ENCODE data around the gene CDC6.

The CDC6 gene

DNA sequence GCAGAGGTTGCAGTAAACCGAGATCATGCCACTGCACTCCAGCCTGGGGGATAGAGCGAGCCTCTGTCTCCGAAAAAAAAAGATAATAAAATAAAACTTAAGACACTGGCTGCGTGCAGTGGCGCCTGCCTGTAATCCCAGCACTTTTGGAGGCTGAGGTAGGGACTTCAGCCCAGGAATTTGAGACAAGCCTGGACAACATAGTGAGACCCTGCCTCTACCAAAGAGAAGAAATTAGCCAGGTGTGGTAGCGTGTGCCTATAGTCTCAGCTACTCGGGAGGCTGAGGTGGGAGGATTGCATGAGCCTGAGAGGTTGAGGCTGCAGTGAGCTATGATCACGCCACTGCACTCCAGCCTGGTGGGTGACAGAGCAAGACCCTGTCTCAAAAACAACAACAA lies 47.9 kb downstream of the CDC6 start:
- H3K4me3 ChIP-seq (ENCODE audit: low read depth, low read length) = no peak overlapping the region
- DNase-seq (ENCODE audit: low read depth) = no peak
- no peak for TF ChIP-seq MYC (IDR thresholded peaks at IDR 0.05; ENCODE audit: low read depth, low read length)
- TF ChIP-seq, protein P1, sequence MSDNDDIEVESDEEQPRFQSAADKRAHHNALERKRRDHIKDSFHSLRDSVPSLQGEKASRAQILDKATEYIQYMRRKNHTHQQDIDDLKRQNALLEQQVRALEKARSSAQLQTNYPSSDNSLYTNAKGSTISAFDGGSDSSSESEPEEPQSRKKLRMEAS (IDR thresholded peaks at IDR 0.05; ENCODE audit: low read depth, low read length) = no peak

DNA sequence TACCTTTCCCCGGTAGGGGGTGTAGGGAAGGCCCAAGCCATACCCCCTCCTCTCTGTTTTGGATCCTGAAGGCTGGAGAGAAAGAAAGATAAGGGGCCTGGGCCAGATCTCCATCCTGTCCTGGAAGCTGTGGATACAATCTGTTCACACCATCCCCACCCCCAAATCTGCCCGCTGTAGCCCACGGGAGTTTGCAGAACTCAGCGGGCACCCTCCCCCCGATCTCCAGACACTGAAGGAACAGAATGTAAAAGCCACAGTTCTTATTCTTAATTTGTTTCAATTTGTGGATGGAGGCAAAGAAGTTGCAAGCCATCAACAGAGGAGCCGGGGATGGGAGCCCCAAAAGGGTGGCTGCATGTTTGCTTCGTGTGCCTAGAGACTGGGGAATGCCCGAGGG lies 49.7 kb downstream of the CDC6 start:
- TF ChIP-seq POLR2A (IDR thresholded peaks at IDR 0.05; ENCODE audit: extremely low read depth, insufficient read length) (no peak), MYC (IDR thresholded peaks at IDR 0.05; ENCODE audit: low read depth, low read length) (no peak)
- TF ChIP-seq, protein P1 (IDR thresholded peaks at IDR 0.05; ENCODE audit: low read depth, low read length) = no peak
- TF ChIP-seq, protein P2, sequence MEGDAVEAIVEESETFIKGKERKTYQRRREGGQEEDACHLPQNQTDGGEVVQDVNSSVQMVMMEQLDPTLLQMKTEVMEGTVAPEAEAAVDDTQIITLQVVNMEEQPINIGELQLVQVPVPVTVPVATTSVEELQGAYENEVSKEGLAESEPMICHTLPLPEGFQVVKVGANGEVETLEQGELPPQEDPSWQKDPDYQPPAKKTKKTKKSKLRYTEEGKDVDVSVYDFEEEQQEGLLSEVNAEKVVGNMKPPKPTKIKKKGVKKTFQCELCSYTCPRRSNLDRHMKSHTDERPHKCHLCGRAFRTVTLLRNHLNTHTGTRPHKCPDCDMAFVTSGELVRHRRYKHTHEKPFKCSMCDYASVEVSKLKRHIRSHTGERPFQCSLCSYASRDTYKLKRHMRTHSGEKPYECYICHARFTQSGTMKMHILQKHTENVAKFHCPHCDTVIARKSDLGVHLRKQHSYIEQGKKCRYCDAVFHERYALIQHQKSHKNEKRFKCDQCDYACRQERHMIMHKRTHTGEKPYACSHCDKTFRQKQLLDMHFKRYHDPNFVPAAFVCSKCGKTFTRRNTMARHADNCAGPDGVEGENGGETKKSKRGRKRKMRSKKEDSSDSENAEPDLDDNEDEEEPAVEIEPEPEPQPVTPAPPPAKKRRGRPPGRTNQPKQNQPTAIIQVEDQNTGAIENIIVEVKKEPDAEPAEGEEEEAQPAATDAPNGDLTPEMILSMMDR (IDR thresholded peaks at IDR 0.05; ENCODE audit: low read depth, low read length) = no peak
- DNase-seq (ENCODE audit: low read depth) = no peak
- H3K4me3 ChIP-seq (ENCODE audit: low read depth, low read length) = no peak overlapping the region

DNA sequence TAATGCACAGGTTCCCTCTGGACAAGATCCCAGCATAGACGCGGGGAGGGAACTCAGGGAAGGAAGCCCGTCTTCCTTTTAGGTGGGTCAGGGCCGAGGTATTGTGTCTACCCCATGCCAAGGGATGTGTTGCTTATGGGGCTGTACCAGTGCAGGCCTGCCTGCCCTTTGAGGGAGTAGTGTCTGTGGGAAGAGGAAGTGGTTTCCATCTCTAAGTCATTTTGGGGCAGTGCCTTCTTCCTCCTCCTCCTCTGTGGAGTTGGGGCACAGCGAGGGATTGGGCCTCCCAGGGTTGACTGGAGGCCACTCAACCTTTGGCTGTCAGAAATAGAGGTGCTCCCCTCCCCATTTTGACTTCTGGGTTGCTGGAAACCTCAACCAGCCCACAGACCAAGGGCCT lies 50.4 kb downstream of the CDC6 start:
- TF ChIP-seq, protein P2 (IDR thresholded peaks at IDR 0.05; ENCODE audit: low read depth, low read length) = no peak
- no peak for TF ChIP-seq POLR2A (IDR thresholded peaks at IDR 0.05; ENCODE audit: extremely low read depth, insufficient read length)
- TF ChIP-seq, protein P1 (IDR thresholded peaks at IDR 0.05; ENCODE audit: low read depth, low read length) = no peak
- TF ChIP-seq MYC (IDR thresholded peaks at IDR 0.05; ENCODE audit: low read depth, low read length) = no peak
- no peak overlapping the region for H3K4me3 ChIP-seq (ENCODE audit: low read depth, low read length)
- DNase-seq (ENCODE audit: low read depth) = peak; percentile 85

DNA sequence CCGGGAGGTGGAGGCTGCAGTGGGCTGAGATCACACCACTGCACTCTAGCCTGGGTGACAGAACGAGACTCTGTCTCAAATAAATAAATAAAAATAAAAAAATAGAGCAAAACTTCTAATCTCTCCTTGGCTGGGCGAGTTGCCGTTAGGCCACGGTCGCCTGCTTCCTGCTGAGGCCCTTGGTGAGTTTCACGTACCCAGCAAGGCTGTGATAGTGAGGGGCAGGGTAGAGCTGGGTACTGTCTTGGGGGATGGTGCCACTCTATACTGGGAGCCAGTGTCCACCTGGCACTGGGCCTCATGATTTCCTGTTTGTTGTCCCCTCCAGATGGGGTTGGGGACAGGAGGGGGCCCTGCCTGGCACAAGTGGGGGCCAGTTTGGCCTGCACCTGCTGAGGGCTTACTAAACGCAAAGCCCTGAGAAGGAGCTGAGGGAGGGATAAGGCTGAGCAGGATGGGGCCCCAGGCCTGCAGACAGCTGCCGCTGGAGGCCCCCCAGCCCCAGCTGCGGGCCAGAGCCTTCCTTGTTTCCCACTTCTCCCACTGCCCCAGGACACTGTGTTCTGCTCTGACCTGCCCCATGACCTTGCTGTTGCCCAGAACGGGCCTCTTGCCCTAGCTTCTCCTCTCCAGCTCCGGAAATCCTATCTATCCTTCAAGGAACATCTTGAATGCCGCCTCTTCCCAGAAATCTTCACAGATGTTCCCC lies 51.4 kb downstream of the CDC6 start:
- H3K4me3 ChIP-seq (ENCODE audit: low read depth, low read length) = no peak overlapping the region
- TF ChIP-seq, protein P2 (IDR thresholded peaks at IDR 0.05; ENCODE audit: low read depth, low read length) = no peak
- no peak for TF ChIP-seq POLR2A (IDR thresholded peaks at IDR 0.05; ENCODE audit: extremely low read depth, insufficient read length)
- TF ChIP-seq, protein P1 (IDR thresholded peaks at IDR 0.05; ENCODE audit: low read depth, low read length) = no peak
- no peak for TF ChIP-seq MYC (IDR thresholded peaks at IDR 0.05; ENCODE audit: low read depth, low read length)
- no peak for DNase-seq (ENCODE audit: low read depth)

DNA sequence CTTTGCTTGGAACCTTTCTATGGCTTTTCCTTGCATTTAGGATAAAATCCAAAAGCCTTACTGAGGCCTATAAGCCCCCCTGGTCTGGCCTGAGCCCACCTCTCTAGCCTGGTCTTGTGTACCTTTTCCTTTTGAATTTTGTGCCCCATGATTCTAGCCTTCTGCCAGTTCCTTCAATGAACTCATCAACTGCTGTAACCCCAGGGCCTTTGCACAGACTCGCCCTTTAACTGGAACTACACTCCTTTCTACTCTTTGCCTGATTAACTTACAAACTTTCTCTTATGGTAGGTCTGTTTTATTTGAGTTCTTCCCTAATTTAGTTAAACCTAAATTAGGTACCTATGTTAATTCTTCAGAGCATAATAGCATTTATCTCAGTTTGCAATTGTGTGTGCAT lies 52.6 kb downstream of the CDC6 start:
- DNase-seq (ENCODE audit: low read depth) = no peak
- no peak for TF ChIP-seq POLR2A (IDR thresholded peaks at IDR 0.05; ENCODE audit: extremely low read depth, insufficient read length)
- TF ChIP-seq, protein P2 (IDR thresholded peaks at IDR 0.05; ENCODE audit: low read depth, low read length) = no peak
- TF ChIP-seq MYC (IDR thresholded peaks at IDR 0.05; ENCODE audit: low read depth, low read length) = no peak
- TF ChIP-seq, protein P1 (IDR thresholded peaks at IDR 0.05; ENCODE audit: low read depth, low read length) = no peak
- H3K4me3 ChIP-seq (ENCODE audit: low read depth, low read length) = no peak overlapping the region

DNA sequence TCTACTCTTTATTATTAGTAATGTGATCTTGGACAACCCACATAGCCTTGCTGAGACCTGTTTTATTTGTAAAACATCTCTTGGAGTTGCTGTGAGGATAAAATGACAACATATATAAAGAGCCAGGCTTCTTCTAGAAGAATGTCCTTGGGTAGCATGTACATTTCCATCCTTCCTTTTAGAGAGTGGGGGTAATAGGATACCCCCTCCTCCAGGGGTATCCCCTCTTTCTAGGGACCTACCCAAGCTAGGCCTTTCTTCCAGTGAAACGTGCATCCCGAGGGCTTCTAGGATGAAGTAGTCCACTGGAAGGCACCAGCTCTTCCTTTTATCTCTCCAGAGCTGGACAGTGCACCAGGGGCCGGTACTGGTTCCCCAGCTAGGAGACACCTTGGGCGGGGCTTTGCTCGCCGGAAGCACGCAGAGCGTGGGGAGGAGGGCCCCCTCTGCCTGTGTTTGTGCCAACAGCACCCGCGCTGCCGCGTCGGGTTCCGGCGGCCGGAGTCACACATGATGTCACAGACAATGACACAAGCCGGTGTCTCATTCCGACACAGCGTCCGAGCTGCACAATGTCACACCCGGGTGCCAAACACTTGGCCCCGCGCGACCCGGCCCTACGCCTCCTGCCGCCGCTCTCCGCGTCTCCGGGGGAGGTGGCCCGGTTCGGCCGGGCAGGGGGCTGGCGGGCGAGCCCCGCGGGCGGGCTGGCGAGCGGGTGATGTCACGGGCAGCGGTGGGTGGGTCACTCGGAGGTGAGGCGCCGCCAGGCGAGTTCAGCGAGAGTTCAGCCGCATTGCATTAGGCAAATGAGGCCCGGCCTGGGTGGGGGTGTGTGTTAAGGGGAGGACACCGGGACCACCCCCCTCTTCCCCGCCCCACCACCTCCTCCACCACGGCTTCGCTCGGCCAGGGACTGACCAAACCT lies 53.5 kb downstream of the CDC6 start:
- DNase-seq (ENCODE audit: low read depth) = no peak
- H3K4me3 ChIP-seq (ENCODE audit: low read depth, low read length) = no peak overlapping the region
- TF ChIP-seq POLR2A (IDR thresholded peaks at IDR 0.05; ENCODE audit: extremely low read depth, insufficient read length) = no peak
- TF ChIP-seq, protein P2 (IDR thresholded peaks at IDR 0.05; ENCODE audit: low read depth, low read length) = no peak
- TF ChIP-seq MYC (IDR thresholded peaks at IDR 0.05; ENCODE audit: low read depth, low read length) = no peak
- TF ChIP-seq, protein P1 (IDR thresholded peaks at IDR 0.05; ENCODE audit: low read depth, low read length) = no peak

All from NB4 (cell line).